MCF 10A (cell line): ENCODE results near the gene RPL36. TPM values are rescaled to one million over a fixed set of nuclear protein-coding genes. Genes with fewer than 3 reads are reported as not detected.

Experiments used
- BruUV-seq: library from RNA; stranded (reverse); fragments of 400-500 nt; replicated peaks from 2 replicates; lab custom pipeline; 2021; lab: Mats Ljungman, UMichigan
- CTCF ChIA-PET: fragments of 300-600 bp; sonication (Branson Sonifier 250); formaldehyde crosslinking; extraction: SDS; loops from one replicate; lab custom pipeline; 2021; ENCODE audit warnings: antibody characterized with exemption, inconsistent platforms; lab: Yijun Ruan, JAX
- POLR2A ChIA-PET: fragments of 300-600, 350-650 bp; sonication (Branson Sonifier 250); formaldehyde crosslinking; extraction: SDS; loops from one replicate; lab custom pipeline; 2020; ENCODE audit warnings: antibody characterized with exemption, inconsistent platforms; lab: Yijun Ruan, JAX
- DNase-seq: peaks from one replicate; pipeline ENCODE4 v3.0.0-alpha.2; 2018; ENCODE audit not compliant: unreplicated experiment
- H3K27ac Mint-ChIP-seq: one replicate; pipeline ENCODE4 v1.8.0; 2022; ENCODE audit warnings: mild to moderate bottlenecking, low read depth, mixed read lengths; ENCODE audit not compliant: unreplicated experiment
- H3K27me3 Mint-ChIP-seq: one replicate; pipeline ENCODE4 v1.8.0; 2022; ENCODE audit warnings: mixed read lengths; ENCODE audit not compliant: insufficient read depth, unreplicated experiment
- H3K36me3 Mint-ChIP-seq: one replicate; pipeline ENCODE4 v1.8.0; 2022; ENCODE audit warnings: mild to moderate bottlenecking, moderate library complexity, mixed read lengths; ENCODE audit not compliant: insufficient read depth, unreplicated experiment
- H3K4me1 Mint-ChIP-seq: one replicate; pipeline ENCODE4 v1.8.0; 2022; ENCODE audit warnings: mixed read lengths; ENCODE audit not compliant: insufficient read depth, unreplicated experiment
- H3K4me3 Mint-ChIP-seq: one replicate; pipeline ENCODE4 v1.8.0; 2022; ENCODE audit warnings: mild to moderate bottlenecking, moderate library complexity, mixed read lengths; ENCODE audit not compliant: unreplicated experiment
- H3K9me3 Mint-ChIP-seq: one replicate; pipeline ENCODE4 v1.8.0; 2022; ENCODE audit warnings: mixed read lengths; ENCODE audit not compliant: unreplicated experiment
- intact Hi-C: fragments of 100-400 bp; cut with micrococcal nuclease; formaldehyde crosslinking; loops from 2 replicates; pipeline ENCODE4 v1.14.1; 2022
- total RNA-seq: library from RNA; stranded (reverse); gene quantifications from 2 replicates; pipeline ENCODE4 v1.2.3, GENCODE V29; 2022
- TF ChIP-seq, protein P1 (sequence below): fragments of 200-600 bp; IDR thresholded peaks from one replicate; pipeline ENCODE4 v1.8.0; 2022; ENCODE audit warnings: antibody characterized with exemption, mild to moderate bottlenecking; ENCODE audit not compliant: unreplicated experiment

RPL36 gene
- total RNA-seq, 1 experiment from 2014 or later: 1,569 TPM

DNA sequence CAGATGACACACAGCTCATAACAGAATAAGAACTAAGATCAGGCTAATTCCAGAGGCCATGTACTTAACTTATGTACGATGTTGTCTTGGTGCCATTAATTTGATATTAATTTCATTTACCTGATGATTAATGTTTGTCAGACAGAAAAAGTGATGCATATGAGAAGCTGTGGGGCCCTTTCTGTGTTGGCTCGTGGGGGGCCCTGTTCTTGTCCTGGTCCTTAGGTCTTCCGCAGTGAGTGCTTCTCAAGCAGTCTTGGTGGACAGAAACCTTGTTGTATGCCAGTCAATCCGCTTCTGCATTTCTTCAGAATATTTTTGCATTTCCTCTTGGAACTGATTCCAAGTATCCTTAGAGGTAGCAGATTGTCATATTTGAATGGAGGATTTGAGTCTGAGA, 47.0 kb upstream of the RPL36 start:
- H3K4me3 Mint-ChIP-seq: no peak overlapping the region
- H3K9me3 Mint-ChIP-seq: no peaks in the 10 kb centered on the region
- DNase-seq: no peak
- intact Hi-C loops: no loop called here
- no TSS peak for BruUV-seq
- H3K36me3 Mint-ChIP-seq: peaks cover 88% of the 10 kb centered on the region
- ChIA-PET POLR2A (interaction anchor here (1.2 kb wide), 2 partner anchors 11 to 32 kb away, joined by 3 to 4 read pairs; no protein-coding TSS in a partner anchor), CTCF (no interaction called here)
- H3K4me1 Mint-ChIP-seq: peaks cover 10% of the 10 kb centered on the region
- no peak overlapping the region for H3K27ac Mint-ChIP-seq
- H3K27me3 Mint-ChIP-seq: no peaks in the 10 kb centered on the region
- TF ChIP-seq, protein P1, sequence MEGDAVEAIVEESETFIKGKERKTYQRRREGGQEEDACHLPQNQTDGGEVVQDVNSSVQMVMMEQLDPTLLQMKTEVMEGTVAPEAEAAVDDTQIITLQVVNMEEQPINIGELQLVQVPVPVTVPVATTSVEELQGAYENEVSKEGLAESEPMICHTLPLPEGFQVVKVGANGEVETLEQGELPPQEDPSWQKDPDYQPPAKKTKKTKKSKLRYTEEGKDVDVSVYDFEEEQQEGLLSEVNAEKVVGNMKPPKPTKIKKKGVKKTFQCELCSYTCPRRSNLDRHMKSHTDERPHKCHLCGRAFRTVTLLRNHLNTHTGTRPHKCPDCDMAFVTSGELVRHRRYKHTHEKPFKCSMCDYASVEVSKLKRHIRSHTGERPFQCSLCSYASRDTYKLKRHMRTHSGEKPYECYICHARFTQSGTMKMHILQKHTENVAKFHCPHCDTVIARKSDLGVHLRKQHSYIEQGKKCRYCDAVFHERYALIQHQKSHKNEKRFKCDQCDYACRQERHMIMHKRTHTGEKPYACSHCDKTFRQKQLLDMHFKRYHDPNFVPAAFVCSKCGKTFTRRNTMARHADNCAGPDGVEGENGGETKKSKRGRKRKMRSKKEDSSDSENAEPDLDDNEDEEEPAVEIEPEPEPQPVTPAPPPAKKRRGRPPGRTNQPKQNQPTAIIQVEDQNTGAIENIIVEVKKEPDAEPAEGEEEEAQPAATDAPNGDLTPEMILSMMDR: no peak

DNA sequence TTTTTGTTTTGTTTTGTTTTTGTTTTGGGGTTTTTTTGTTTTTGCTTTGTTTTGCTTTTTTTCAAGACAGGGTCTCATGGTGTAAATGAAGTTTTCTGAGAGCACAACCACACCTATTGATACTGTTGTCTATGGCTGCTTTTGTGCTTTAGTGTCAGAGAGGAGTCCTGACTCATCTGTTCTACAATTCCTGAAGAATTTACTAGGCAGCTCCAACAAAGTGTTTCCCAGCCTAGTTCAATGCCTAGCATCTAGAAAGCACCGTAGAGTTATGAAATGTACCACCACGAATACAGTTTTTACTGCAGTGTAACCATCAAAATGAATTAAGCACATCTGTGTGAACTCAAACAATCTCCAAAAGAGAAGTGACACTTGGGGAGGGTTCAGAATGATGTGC, 46.1 kb upstream of the RPL36 start:
- POLR2A ChIA-PET: no interaction called here
- Mint-ChIP-seq H3K27ac (no peak overlapping the region), H3K4me1 (peaks cover 10% of the 10 kb centered on the region), H3K27me3 (no peaks in the 10 kb centered on the region), H3K4me3 (no peak overlapping the region), H3K36me3 (peaks cover 87% of the 10 kb centered on the region), H3K9me3 (no peaks in the 10 kb centered on the region)
- intact Hi-C loops: no loop called here
- TF ChIP-seq, protein P1: no peak
- CTCF ChIA-PET: interaction anchor here (0.6 kb wide), 1 partner anchor 44 kb away, joined by 4 read pairs; no protein-coding TSS in a partner anchor
- DNase-seq: no peak
- BruUV-seq: no TSS peak

DNA sequence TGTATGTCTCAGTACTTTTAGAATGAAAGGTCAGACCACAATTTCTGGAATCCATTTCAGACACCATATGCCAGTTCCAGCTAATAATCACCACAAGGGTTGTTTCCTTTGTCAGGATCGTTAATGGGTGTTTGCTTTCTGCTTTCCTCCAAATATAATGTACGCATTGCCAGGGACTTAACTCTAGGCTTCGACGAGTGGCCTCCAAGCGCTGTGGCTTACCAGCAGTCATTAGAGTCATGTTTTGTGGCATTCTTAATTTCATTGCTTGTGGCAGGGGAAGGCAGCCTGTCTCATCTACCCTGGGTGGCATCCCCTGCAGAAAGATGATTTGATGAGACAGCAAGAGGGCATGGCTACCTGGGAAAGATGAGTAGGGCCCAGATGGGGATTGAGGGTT, 44.7 kb upstream of the RPL36 start:
- ChIA-PET CTCF (no interaction called here), POLR2A (interaction anchor here (1.8 kb wide), 1 partner anchor 22 kb away, joined by 5 read pairs; the partner anchor contains the start of genes SAFB and SAFB2)
- Mint-ChIP-seq H3K36me3 (peaks cover 85% of the 10 kb centered on the region), H3K27me3 (no peaks in the 10 kb centered on the region), H3K4me3 (no peak overlapping the region), H3K27ac (peak overlapping the region; percentile 41), H3K9me3 (no peaks in the 10 kb centered on the region), H3K4me1 (peaks cover 10% of the 10 kb centered on the region)
- no TSS peak for BruUV-seq
- DNase-seq: no peak
- intact Hi-C loops: no loop called here
- TF ChIP-seq, protein P1: no peak

DNA sequence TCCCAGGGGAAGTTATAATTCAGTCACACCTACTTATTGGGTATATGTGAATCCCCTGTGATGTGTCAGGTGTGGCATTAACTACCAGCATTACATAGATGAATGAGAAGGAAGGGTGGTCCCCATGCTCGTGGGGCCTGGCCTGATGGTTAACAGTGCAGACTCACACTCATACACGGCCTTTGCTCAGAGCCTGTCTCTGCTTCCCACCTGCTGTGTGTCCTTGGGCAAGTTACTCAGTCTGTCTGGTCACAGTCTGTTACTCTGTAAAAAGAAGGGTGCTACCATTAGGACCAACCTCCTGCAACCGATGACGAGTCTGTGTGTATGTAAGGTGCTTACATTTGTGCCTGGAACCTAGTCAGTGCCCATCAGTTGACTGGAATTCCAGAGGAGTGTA, 43.4 kb upstream of the RPL36 start:
- H3K27ac Mint-ChIP-seq: no peak overlapping the region
- CTCF ChIA-PET: no interaction called here

More for the DNA sequence above, 43.4 kb upstream of the RPL36 start:
- no TSS peak for BruUV-seq
- POLR2A ChIA-PET: interaction anchor here (2.4 kb wide), 1 partner anchor 24 kb away, joined by 5 read pairs; the partner anchor contains the start of genes SAFB and SAFB2
- Mint-ChIP-seq H3K9me3 (no peaks in the 10 kb centered on the region), H3K36me3 (peaks cover 88% of the 10 kb centered on the region), H3K4me1 (peaks cover 5% of the 10 kb centered on the region), H3K27me3 (no peaks in the 10 kb centered on the region), H3K4me3 (no peak overlapping the region)
- DNase-seq: no peak
- intact Hi-C loops: no loop called here
- TF ChIP-seq, protein P1: no peak
